Right lobe of liver (tissue), 6 donors: ENCODE data around the gene ALS2. TPM values are rescaled to one million over a fixed set of nuclear protein-coding genes. Genes with fewer than 3 reads are reported as not detected.
A peak's percentile ranks its signal among the peaks of the same experiment; 100 is the strongest.

Experiments
- ATAC-seq, 4 donors: fragments of 200-7000 bp; cut with Tn5 transposase; one replicate each; pipeline ENCODE4 v1.9.1; 2020; ENCODE audit warnings: mild to moderate bottlenecking in 4 of 4, moderate library complexity in 4 of 4
- DNase-seq, 3 donors: peaks; one replicate each; pipeline ENCODE4 v3.0.0-alpha.2; 2020
- H3K27ac ChIP-seq, 3 donors: fragments of 200-600 bp; one replicate each; pipeline ENCODE4 v1.8.0; 2022
- H3K27me3 ChIP-seq, 2 donors: fragments of 200-600 bp; one replicate each; pipeline ENCODE4 v1.8.0; 2022
- H3K36me3 ChIP-seq, 4 donors: fragments of 200-600 bp; sonication (generic) in 1 of 4; one replicate each; pipeline versions ENCODE4 v1.5.1 to v1.8.0; 2017 to 2022; ENCODE audit warnings: control low read depth in 1 of 4
- H3K4me1 ChIP-seq, 4 donors: fragments of 200-600 bp; sonication (generic) in 1 of 4; one replicate each; pipeline versions ENCODE4 v1.5.1 to v1.8.0; 2017 to 2022; ENCODE audit warnings: control low read depth in 1 of 4
- H3K4me3 ChIP-seq, 3 donors: fragments of 200-600 bp; one replicate each; pipeline ENCODE4 v1.8.0; 2022
- H3K9me3 ChIP-seq, 4 donors: fragments of 200-600 bp; sonication (generic) in 1 of 4; one replicate each; pipeline versions ENCODE4 v1.5.1 to v1.8.0; 2017 to 2022; ENCODE audit warnings: control low read depth in 1 of 4
- POLR2A ChIP-seq: fragments of 450-650 bp; IDR thresholded peaks from one replicate; pipeline ENCODE4 v1.6.1; 2017; ENCODE audit warnings: antibody characterized with exemption, mild to moderate bottlenecking
- WGBS: methylation state at CpG from one replicate; pipeline ENCODE4 v1.1.6; 2018; ENCODE audit warnings: low coverage, low lambda C conversion rate; ENCODE audit not compliant: insufficient coverage; ENCODE audit errors: missing lambda C conversion rate; 5-methylcytosine and 5-hydroxymethylcytosine counted together
- intact Hi-C, 2 donors: fragments of 100-400 bp; cut with DNase I; formaldehyde crosslinking; loops; one replicate each; pipeline versions ENCODE4 v1.11.2 to v1.14.1; 2022
- total RNA-seq, 6 experiments: library from RNA; depleted of rRNA in 2 of 6; stranded (reverse); fragments of >200 nt in 2 of 6; fragmentation: NEBNext Ultra II Directional in 3 of 6; extraction: Animal tissue kit (Norgen Biotek cat#: 25700) in 3 of 6; gene quantifications; one replicate each; pipeline versions ENCODE4 v1.1.0 to v1.2.4, GENCODE V29; 2016 to 2023
- TF ChIP-seq, protein P1 (sequence below), 4 donors: fragments of 200-600 bp in 3 of 4; fragments of 450-650 bp in 1 of 4; IDR thresholded peaks; one replicate each; pipeline versions ENCODE4 v1.5.1 to v1.8.0; 2016 to 2022; ENCODE audit warnings: antibody characterized with exemption in 4 of 4, mild to moderate bottlenecking in 2 of 4
- donor health status: DM: no; HTN: yes; CAD: no.
- donor health status: DM: no; HTN: no; CAD: no.
- donor health status: DM: no; HTN: no; CAD: no.
- donor health status: DM: no; HTN: yes; CAD: no.
- donor health status: DM: no; HTN: yes; CAD: no.

The ALS2 gene
- total RNA-seq, 6 experiments from 2014 or later, result 15.8 to 24.9 (median 20.3) TPM

DNA sequence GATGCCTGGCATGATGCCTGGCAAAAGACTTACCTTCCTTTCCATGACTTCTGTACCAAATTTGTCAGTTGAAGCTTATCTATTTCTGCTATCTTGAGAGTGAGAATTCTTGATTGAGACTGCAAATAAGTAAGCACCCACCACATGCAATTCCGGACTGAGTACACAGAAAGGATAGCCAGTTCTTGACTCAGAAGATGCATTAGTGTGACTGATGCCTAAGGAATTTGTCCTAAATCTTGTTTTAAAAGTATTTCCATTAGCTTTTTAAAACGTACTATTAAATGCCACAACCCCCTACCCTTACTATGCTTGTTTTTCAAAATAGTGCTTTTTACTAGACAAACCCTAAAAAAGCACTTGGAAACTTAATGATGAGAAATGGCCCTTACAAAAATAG, 82.8 kb downstream of the ALS2 start:
- intact Hi-C loops, result no loop called here
- DNase-seq (no peak), ATAC-seq (no peak)
- no peaks in the 10 kb centered on the region for H3K4me1 ChIP-seq
- H3K27ac ChIP-seq, result no peak overlapping the region
- no peaks in the 10 kb centered on the region for H3K9me3 ChIP-seq
- no peak overlapping the region for H3K4me3 ChIP-seq
- no peaks in the 10 kb centered on the region for H3K27me3 ChIP-seq
- TF ChIP-seq, protein P1, sequence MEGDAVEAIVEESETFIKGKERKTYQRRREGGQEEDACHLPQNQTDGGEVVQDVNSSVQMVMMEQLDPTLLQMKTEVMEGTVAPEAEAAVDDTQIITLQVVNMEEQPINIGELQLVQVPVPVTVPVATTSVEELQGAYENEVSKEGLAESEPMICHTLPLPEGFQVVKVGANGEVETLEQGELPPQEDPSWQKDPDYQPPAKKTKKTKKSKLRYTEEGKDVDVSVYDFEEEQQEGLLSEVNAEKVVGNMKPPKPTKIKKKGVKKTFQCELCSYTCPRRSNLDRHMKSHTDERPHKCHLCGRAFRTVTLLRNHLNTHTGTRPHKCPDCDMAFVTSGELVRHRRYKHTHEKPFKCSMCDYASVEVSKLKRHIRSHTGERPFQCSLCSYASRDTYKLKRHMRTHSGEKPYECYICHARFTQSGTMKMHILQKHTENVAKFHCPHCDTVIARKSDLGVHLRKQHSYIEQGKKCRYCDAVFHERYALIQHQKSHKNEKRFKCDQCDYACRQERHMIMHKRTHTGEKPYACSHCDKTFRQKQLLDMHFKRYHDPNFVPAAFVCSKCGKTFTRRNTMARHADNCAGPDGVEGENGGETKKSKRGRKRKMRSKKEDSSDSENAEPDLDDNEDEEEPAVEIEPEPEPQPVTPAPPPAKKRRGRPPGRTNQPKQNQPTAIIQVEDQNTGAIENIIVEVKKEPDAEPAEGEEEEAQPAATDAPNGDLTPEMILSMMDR (IDR thresholded peaks at IDR 0.05), result no peak
- TF ChIP-seq POLR2A, result no peak
- H3K36me3 ChIP-seq, result peaks cover 0 to 7% (median 2%) of the 10 kb centered on the region in 4 donors
- 65% methylated on average over 2 of the region's 2 CpGs for WGBS

DNA sequence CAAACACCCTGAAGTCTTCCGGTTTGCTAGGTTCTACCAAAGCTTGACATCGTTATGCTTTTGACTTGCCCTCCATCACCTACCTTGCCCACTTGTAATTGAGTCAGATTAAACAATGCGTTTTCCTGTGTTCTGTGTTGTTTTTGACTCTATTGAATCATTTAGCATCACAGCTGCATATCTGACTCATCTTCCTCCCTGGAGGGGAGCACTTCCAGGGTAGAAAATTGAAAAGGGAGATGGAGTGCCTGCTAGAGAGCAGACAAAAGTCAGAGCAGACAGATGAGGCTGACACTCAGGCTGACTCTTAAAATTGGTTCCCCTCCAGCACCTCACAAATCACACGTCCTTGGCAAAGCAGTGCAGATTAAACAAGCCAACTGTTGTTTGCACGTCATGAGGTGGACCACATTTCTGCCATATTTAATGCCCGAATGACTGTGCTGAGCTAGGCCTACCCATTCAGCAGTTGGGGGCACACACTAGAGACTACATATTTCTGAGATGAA, 84.5 kb downstream of the ALS2 start:
- DNase-seq (no peak), ATAC-seq (no peak)
- no peak overlapping the region for H3K4me3 ChIP-seq
- TF ChIP-seq, protein P1 (IDR thresholded peaks at IDR 0.05), result no peak
- TF ChIP-seq POLR2A, result no peak
- no peaks in the 10 kb centered on the region for H3K9me3 ChIP-seq
- no peaks in the 10 kb centered on the region for H3K4me1 ChIP-seq
- H3K27me3 ChIP-seq, result no peaks in the 10 kb centered on the region
- no peak overlapping the region for H3K27ac ChIP-seq
- H3K36me3 ChIP-seq, result peaks cover 0 to 3% (median 2%) of the 10 kb centered on the region in 4 donors
- 47% methylated on average over 4 of the region's 6 CpGs for WGBS
- intact Hi-C loops, result no loop called here

DNA sequence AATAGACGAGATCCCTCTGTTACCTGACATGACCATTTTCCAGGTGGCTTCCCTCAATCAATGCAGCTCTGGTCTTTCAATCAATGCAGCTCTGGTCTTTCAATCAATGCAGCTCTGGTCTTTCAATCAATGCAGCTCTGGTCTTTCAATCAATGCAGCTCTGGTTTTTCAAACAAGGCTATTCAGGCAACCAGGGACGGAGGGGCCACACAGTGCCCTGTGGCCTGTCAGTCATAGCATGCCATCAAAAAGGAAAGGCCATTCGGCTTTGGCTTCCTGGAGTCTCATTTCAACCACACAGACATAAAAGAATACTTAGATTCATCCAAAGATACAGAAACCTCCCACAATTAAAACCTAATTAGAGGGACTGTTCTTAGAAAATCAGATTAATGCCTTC, 95.6 kb downstream of the ALS2 start:
- intact Hi-C loops, result no loop called here
- ATAC-seq (no peak), DNase-seq (no peak)
- no peaks in the 10 kb centered on the region for H3K4me1 ChIP-seq
- H3K9me3 ChIP-seq, result no peaks in the 10 kb centered on the region
- 100% methylated on average over 1 of the region's 3 CpGs for WGBS
- H3K27ac ChIP-seq, result no peak overlapping the region
- H3K4me3 ChIP-seq, result no peak overlapping the region
- no peaks in the 10 kb centered on the region for H3K27me3 ChIP-seq
- no peaks in the 10 kb centered on the region for H3K36me3 ChIP-seq
- no peak for TF ChIP-seq POLR2A
- TF ChIP-seq, protein P1 (IDR thresholded peaks at IDR 0.05), result no peak

DNA sequence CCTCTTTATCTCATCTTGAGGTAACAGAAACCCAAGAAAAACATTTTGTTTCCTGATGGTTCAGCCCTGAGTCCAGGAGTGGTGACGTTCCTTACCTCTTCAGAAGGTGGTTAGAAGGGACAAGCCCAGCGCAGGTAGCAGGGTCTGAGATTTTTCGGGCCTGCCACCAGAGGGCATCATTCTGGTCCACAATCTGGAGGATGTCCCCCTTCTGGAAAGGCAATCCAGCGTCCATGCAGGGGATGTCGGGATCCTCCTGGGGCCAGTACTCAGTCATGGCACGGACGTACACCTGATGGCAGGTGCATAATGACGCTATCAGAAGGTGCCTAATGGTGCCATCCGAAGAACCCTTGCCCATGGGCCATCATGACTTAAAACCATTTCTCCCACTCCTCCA, 100.0 kb downstream of the ALS2 start:
- no peaks in the 10 kb centered on the region for H3K36me3 ChIP-seq
- ATAC-seq, result no peak
- no peak overlapping the region for H3K27ac ChIP-seq
- H3K27me3 ChIP-seq, result no peaks in the 10 kb centered on the region
- intact Hi-C loops, result no loop called here
- H3K9me3 ChIP-seq, result no peaks in the 10 kb centered on the region
- H3K4me1 ChIP-seq, result no peaks in the 10 kb centered on the region
- H3K4me3 ChIP-seq, result no peak overlapping the region
- 54% methylated on average over 8 of the region's 9 CpGs for WGBS
- DNase-seq, result no peak
- no peak for TF ChIP-seq POLR2A
- TF ChIP-seq, protein P1 (IDR thresholded peaks at IDR 0.05), result peak in 3 of 4 donors; percentile 6 to 38 (median 18)

DNA sequence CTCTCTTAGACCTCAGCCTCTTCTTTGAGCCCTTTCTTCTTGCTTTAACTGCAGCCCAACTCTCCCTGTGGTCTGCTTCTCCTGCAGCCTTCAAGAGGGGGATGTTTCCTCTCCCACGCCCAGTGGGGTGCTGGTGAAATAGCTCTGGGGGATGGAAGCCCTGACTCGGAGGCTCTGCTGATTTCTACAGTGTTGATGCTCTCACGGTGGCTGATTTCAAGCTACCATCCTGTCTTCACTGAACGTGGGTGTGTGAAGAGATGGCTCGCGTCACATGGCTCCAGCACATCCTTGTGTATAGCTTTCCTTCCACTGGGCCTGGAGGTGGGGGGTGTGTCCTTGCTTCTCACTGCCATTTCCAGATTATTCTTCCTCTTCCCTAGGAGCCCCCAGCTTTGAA, 102.3 kb downstream of the ALS2 start:
- H3K27ac ChIP-seq, result no peak overlapping the region
- H3K36me3 ChIP-seq, result no peaks in the 10 kb centered on the region
- TF ChIP-seq, protein P1 (IDR thresholded peaks at IDR 0.05), result no peak
- TF ChIP-seq POLR2A, result no peak
- no peaks in the 10 kb centered on the region for H3K4me1 ChIP-seq
- no peak overlapping the region for H3K4me3 ChIP-seq
- no peak for DNase-seq
- intact Hi-C loops, result no loop called here
- no peaks in the 10 kb centered on the region for H3K27me3 ChIP-seq
- no peaks in the 10 kb centered on the region for H3K9me3 ChIP-seq
- ATAC-seq, result no peak
- 50% methylated on average over 1 of the region's 6 CpGs for WGBS
